WTC11 (cell line): ENCODE measurements around the gene RBM20. TPM values are rescaled to one million over a fixed set of nuclear protein-coding genes. Genes with fewer than 3 reads are reported as not detected.

Experiments
- ATAC-seq: fragments of 200-7000 bp; cut with Tn5 transposase; 2 replicates; pipeline ENCODE4 v1.10.0; 2021; ENCODE audit warnings: mild to moderate bottlenecking, moderate library complexity
- CTCF ChIA-PET: fragments of 300-600 bp; sonication (Branson Sonifier 250); formaldehyde crosslinking; loops from one replicate; lab custom pipeline; 2021; ENCODE audit warnings: antibody characterized with exemption; lab: Charles Lee
- POLR2A ChIA-PET: fragments of 350-600 bp; sonication (Branson Sonifier 250); formaldehyde crosslinking; loops from one replicate; lab custom pipeline; 2021; ENCODE audit warnings: antibody characterized with exemption; lab: Charles Lee
- DNase-seq: peaks from one replicate; pipeline ENCODE4 v3.0.0; 2021; ENCODE audit warnings: low spot score
- H3K27ac Mint-ChIP-seq: 2 replicates; pipeline ENCODE4 v1.8.0; 2021; ENCODE audit warnings: mixed read lengths
- H3K27me3 Mint-ChIP-seq: 2 replicates; pipeline ENCODE4 v1.8.0; 2021; ENCODE audit warnings: low read depth, mild to moderate bottlenecking, moderate library complexity, mixed read lengths
- H3K36me3 Mint-ChIP-seq: 2 replicates; pipeline ENCODE4 v1.8.0; 2021; ENCODE audit warnings: mixed read lengths
- H3K4me1 Mint-ChIP-seq: 2 replicates; pipeline ENCODE4 v1.8.0; 2022; ENCODE audit warnings: mixed read lengths
- H3K4me3 Mint-ChIP-seq: 2 replicates; pipeline ENCODE4 v1.8.0; 2021; ENCODE audit warnings: mild to moderate bottlenecking, moderate library complexity, mixed read lengths
- H3K9me3 Mint-ChIP-seq: 2 replicates; pipeline ENCODE4 v1.8.0; 2021; ENCODE audit warnings: mixed read lengths
- CBFB ChIP-seq: sonication (generic); formaldehyde crosslinking; IDR thresholded peaks from 2 replicates; pipeline ENCODE4 v1.8.1; 2022; ENCODE audit warnings: mild to moderate bottlenecking, low read depth, missing genetic modification reagents
- CREB1 ChIP-seq: sonication (generic); formaldehyde crosslinking; IDR thresholded peaks from 2 replicates; pipeline ENCODE4 v1.8.0; 2023; ENCODE audit warnings: mild to moderate bottlenecking, missing genetic modification reagents
- CREM ChIP-seq: sonication (generic); formaldehyde crosslinking; IDR thresholded peaks from 2 replicates; pipeline ENCODE4 v1.8.1; 2022; ENCODE audit warnings: mild to moderate bottlenecking, missing genetic modification reagents, moderate library complexity
- EMX1 ChIP-seq: fragments of 250-450 bp; sonication (Bioruptor Pico); IDR thresholded peaks from 2 replicates; pipeline ENCODE4 v1.8.0; 2021; ENCODE audit warnings: mild to moderate bottlenecking
- FOXP1 ChIP-seq: sonication (generic); formaldehyde crosslinking; IDR thresholded peaks from 2 replicates; pipeline ENCODE4 v1.8.0; 2022; ENCODE audit warnings: missing genetic modification reagents, mild to moderate bottlenecking, moderate library complexity, borderline replicate concordance
- FOXP4 ChIP-seq: sonication (generic); formaldehyde crosslinking; IDR thresholded peaks from 2 replicates; pipeline ENCODE4 v1.8.0; 2022; ENCODE audit warnings: mild to moderate bottlenecking, missing genetic modification reagents
- GTF2I ChIP-seq: fragments of 250-450 bp; sonication (Bioruptor Pico); conservative IDR thresholded peaks from 2 replicates; pipeline ENCODE4 v1.4.0; 2021; ENCODE audit warnings: mild to moderate bottlenecking
- HMGA2 ChIP-seq: fragments of 250-450 bp; sonication (Bioruptor Pico); IDR thresholded peaks from 2 replicates; pipeline ENCODE4 v1.4.0; 2021; ENCODE audit warnings: mild to moderate bottlenecking, moderate library complexity
- HMGXB4 ChIP-seq: sonication (generic); formaldehyde crosslinking; IDR thresholded peaks from 2 replicates; pipeline ENCODE4 v1.8.1; 2023; ENCODE audit warnings: mild to moderate bottlenecking, moderate library complexity, missing genetic modification reagents
- JAZF1 ChIP-seq: fragments of 250-450 bp; sonication (Bioruptor Pico); IDR thresholded peaks from 2 replicates; pipeline ENCODE4 v1.9.0; 2021; ENCODE audit warnings: moderate library complexity, mild to moderate bottlenecking, inconsistent platforms
- MLX ChIP-seq: sonication (generic); formaldehyde crosslinking; IDR thresholded peaks from 2 replicates; pipeline ENCODE4 v1.8.1; 2023; ENCODE audit warnings: mild to moderate bottlenecking, missing genetic modification reagents, moderate library complexity
- MYBL2 ChIP-seq: sonication (generic); formaldehyde crosslinking; IDR thresholded peaks from 2 replicates; pipeline ENCODE4 v1.8.1; 2023; ENCODE audit warnings: mild to moderate bottlenecking, moderate library complexity, missing genetic modification reagents
- NFATC4 ChIP-seq: fragments of 250-450 bp; sonication (Bioruptor Pico); IDR thresholded peaks from 2 replicates; pipeline ENCODE4 v1.9.0; 2021; ENCODE audit warnings: mild to moderate bottlenecking
- NR2C2 ChIP-seq: sonication (generic); formaldehyde crosslinking; IDR thresholded peaks from 2 replicates; pipeline ENCODE4 v1.8.0; 2022; ENCODE audit warnings: mild to moderate bottlenecking, missing genetic modification reagents
- SOX15 ChIP-seq: fragments of 250-450 bp; sonication (Bioruptor Pico); IDR thresholded peaks from 2 replicates; pipeline ENCODE4 v1.9.0; 2021; ENCODE audit warnings: mild to moderate bottlenecking
- TCF7 ChIP-seq: sonication (generic); formaldehyde crosslinking; IDR thresholded peaks from 2 replicates; pipeline ENCODE4 v1.8.0; 2022; ENCODE audit warnings: mild to moderate bottlenecking, low read depth, missing genetic modification reagents, moderate library complexity
- TP53 ChIP-seq: sonication (generic); formaldehyde crosslinking; IDR thresholded peaks from 2 replicates; pipeline ENCODE4 v1.8.1; 2023; ENCODE audit warnings: mild to moderate bottlenecking, missing genetic modification reagents
- total RNA-seq: library from RNA; stranded (reverse); gene quantifications from 3 replicates; pipeline ENCODE4 v1.2.3, GENCODE V29; 2021
- TF ChIP-seq, protein P1 (sequence below): sonication (generic); formaldehyde crosslinking; IDR thresholded peaks from 2 replicates; pipeline ENCODE4 v1.8.1; 2022; ENCODE audit warnings: missing genetic modification reagents, borderline replicate concordance
- TF ChIP-seq, protein P2 (sequence below): sonication (generic); formaldehyde crosslinking; IDR thresholded peaks from 2 replicates; pipeline ENCODE4 v1.8.1; 2023; ENCODE audit warnings: mild to moderate bottlenecking, missing genetic modification reagents
- TF ChIP-seq, protein P3 (sequence below): sonication (generic); formaldehyde crosslinking; IDR thresholded peaks from 2 replicates; pipeline ENCODE4 v1.8.0; 2022; ENCODE audit warnings: mild to moderate bottlenecking, missing genetic modification reagents

RBM20 gene
- total RNA-seq, 1 experiment from 2014 or later: 0.52 TPM

DNA sequence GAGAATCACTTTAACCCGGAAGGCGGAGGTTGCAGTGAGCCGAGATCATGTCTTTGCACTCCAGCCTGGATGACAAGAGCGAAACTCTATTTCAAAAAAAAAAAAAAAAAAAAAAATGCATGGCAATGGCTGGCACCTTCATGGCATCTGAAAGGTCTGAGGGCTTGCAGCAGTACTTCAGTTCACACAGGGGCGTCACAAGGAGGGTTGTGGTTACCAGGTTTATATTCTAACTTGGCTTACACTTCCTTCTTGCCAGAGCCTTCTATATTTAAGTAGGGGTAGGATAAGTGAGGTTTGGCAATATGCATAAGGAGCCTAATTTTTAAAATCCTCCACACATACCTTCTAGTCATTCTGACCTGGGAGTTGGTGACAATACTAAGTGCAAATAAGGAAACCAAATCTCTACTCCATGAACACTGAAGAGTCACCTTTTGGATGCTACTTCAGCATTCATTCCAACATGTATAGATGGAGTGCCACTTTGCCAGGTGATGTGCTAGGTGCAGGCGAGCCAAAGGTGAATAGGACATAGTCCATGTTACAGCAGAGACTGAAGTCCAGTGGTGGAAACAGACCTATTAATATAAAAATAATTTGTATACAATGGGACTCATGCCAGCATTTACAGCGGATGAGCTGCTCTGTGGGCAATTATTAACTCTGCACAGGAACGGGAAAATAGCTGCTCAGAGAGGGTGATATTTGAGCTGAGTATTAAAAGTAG, 169.8 kb downstream of the RBM20 start:
- CTCF ChIA-PET: interaction anchor here (1.1 kb wide), 1 partner anchor 33 kb away, joined by 3 read pairs; no protein-coding TSS in a partner anchor
- Mint-ChIP-seq H3K9me3 (no peaks in the 10 kb centered on the region), H3K27ac (no peak overlapping the region), H3K4me1 (0 out of 2 replicates have a peak, but pooled peaks cover 4% of the 10 kb centered on the region), H3K36me3 (no peaks in the 10 kb centered on the region), H3K4me3 (no peak overlapping the region), H3K27me3 (no peaks in the 10 kb centered on the region)
- DNase-seq (no peak), ATAC-seq (no peak)
- POLR2A ChIA-PET: no interaction called here
- TF ChIP-seq CBFB (CRISPR knock-in tag): no peak

- ATAC-seq: no peak
- no peaks in the 10 kb centered on the region for H3K9me3 Mint-ChIP-seq
- no peak for DNase-seq
- no peak for TF ChIP-seq HMGA2 (CRISPR knock-in tag)
- TF ChIP-seq CREB1 (CRISPR knock-in tag): no peak
- TF ChIP-seq TCF7 (CRISPR knock-in tag): no peak
- TF ChIP-seq NFATC4: no peak
- TF ChIP-seq CBFB (CRISPR knock-in tag): no peak
- TF ChIP-seq JAZF1 (CRISPR knock-in tag): no peak
- no peak for TF ChIP-seq NR2C2 (CRISPR knock-in tag)
- no peak for TF ChIP-seq MLX (CRISPR knock-in tag)
- TF ChIP-seq TP53 (CRISPR knock-in tag): no peak
- no peak for TF ChIP-seq MYBL2 (CRISPR knock-in tag)
- no peak for TF ChIP-seq SOX15 (CRISPR knock-in tag)
- 0 out of 2 replicates have a peak, but pooled peaks cover 4% of the 10 kb centered on the region for H3K4me1 Mint-ChIP-seq
- ChIA-PET POLR2A (no interaction called here), CTCF (no interaction called here)
- H3K4me3 Mint-ChIP-seq: no peak overlapping the region
- no peak overlapping the region for H3K27ac Mint-ChIP-seq
- no peaks in the 10 kb centered on the region for H3K27me3 Mint-ChIP-seq
- H3K36me3 Mint-ChIP-seq: no peaks in the 10 kb centered on the region
These were observed 171.3 kb downstream of the RBM20 start for GRCh38 chr10:110815354-110816004.

GRCh38 chr10:110817614-110818013, 173.5 kb downstream of the RBM20 start:
- DNase-seq (no peak), ATAC-seq (no peak)
- Mint-ChIP-seq H3K4me1 (peaks cover 10% of the 10 kb centered on the region), H3K4me3 (no peak overlapping the region), H3K36me3 (no peaks in the 10 kb centered on the region), H3K27me3 (no peaks in the 10 kb centered on the region), H3K9me3 (no peaks in the 10 kb centered on the region), H3K27ac (no peak overlapping the region)
- ChIA-PET CTCF (interaction anchor here (0.8 kb wide), 1 partner anchor 14 kb away, joined by 4 read pairs; no protein-coding TSS in a partner anchor), POLR2A (no interaction called here)
- TF ChIP-seq NFATC4: no peak
- TF ChIP-seq, protein P1, sequence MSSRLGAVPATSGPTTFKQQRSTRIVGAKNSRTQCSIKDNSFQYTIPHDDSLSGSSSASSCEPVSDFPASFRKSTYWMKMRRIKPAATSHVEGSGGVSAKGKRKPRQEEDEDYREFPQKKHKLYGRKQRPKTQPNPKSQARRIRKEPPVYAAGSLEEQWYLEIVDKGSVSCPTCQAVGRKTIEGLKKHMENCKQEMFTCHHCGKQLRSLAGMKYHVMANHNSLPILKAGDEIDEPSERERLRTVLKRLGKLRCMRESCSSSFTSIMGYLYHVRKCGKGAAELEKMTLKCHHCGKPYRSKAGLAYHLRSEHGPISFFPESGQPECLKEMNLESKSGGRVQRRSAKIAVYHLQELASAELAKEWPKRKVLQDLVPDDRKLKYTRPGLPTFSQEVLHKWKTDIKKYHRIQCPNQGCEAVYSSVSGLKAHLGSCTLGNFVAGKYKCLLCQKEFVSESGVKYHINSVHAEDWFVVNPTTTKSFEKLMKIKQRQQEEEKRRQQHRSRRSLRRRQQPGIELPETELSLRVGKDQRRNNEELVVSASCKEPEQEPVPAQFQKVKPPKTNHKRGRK (CRISPR knock-in tag): no peak
- no peak for TF ChIP-seq HMGXB4 (CRISPR knock-in tag)
- TF ChIP-seq GTF2I: no peak
- no peak for TF ChIP-seq EMX1
- TF ChIP-seq, protein P2, sequence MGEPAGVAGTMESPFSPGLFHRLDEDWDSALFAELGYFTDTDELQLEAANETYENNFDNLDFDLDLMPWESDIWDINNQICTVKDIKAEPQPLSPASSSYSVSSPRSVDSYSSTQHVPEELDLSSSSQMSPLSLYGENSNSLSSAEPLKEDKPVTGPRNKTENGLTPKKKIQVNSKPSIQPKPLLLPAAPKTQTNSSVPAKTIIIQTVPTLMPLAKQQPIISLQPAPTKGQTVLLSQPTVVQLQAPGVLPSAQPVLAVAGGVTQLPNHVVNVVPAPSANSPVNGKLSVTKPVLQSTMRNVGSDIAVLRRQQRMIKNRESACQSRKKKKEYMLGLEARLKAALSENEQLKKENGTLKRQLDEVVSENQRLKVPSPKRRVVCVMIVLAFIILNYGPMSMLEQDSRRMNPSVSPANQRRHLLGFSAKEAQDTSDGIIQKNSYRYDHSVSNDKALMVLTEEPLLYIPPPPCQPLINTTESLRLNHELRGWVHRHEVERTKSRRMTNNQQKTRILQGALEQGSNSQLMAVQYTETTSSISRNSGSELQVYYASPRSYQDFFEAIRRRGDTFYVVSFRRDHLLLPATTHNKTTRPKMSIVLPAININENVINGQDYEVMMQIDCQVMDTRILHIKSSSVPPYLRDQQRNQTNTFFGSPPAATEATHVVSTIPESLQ (CRISPR knock-in tag): no peak
- no peak for TF ChIP-seq FOXP1
- no peak for TF ChIP-seq CREM (CRISPR knock-in tag)
- no peak for TF ChIP-seq FOXP4 (CRISPR knock-in tag)
- TF ChIP-seq, protein P3, sequence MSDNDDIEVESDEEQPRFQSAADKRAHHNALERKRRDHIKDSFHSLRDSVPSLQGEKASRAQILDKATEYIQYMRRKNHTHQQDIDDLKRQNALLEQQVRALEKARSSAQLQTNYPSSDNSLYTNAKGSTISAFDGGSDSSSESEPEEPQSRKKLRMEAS (CRISPR knock-in tag): no peak
